ENCODE results near the gene PLSCR4. TPM values are rescaled to one million over a fixed set of nuclear protein-coding genes. Genes with fewer than 3 reads are reported as not detected.
A peak's percentile ranks its signal among the peaks of the same experiment; 100 is the strongest.

Gene PLSCR4
- total and polyA plus RNA-seq, 8 donors, result 39.7 to 71.1 (median 58.1) TPM

DNA sequence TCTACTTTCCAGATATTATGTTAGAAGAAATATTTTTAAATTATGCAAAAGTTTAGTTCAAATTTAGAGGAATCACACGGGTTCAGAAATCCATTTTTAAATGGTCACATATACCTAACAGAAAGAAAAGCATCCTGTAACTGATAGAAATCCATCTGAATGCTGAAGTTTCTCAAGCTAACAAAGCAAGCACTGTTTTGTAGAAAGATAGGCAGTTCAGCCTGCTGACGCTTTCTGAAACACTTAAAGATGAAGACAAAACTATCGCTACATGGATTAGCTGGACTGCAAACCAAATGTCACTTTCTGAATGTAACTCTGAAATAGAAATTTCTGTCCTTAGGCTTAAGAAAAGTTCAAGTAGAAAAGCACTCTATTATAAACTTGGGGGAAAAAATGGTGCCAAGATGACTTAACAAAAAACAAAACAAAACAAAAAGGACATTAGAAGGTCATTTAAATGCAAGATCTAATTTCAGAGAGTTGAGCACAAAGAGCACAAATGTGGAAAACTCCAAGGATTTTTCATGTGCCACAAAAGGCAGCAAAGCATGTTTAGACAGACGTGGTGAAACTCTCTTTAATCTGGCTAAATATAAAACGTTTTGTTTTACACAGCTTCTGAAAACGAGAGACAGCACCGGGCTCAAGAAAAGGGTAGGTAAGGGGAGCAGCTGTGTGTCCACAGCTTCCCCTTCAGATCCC lies 91.1 kb downstream of the PLSCR4 start:
- H3K9me3 ChIP-seq, result no peaks in the 10 kb centered on the region
- intact Hi-C loops (cut with DNase I), result no loop called here
- no peak for ATAC-seq

GRCh38 chr3:146159037-146159436 lies 91.9 kb downstream of the PLSCR4 start:
- peak overlapping the region in 1 of 2 donors; percentile 68 for H3K4me3 ChIP-seq
- no peaks in the 10 kb centered on the region for H3K9me3 ChIP-seq

More for the DNA sequence above, 91.1 kb downstream of the PLSCR4 start:
- no peak for TF ChIP-seq CTCF (IDR thresholded peaks at IDR 0.05)
- H3K36me3 ChIP-seq, result no peaks in the 10 kb centered on the region
- H3K4me1 ChIP-seq, result peaks cover 3 to 26% of the 10 kb centered on the region in 2 donors
- peak overlapping the region; percentile 91 to 96 for H3K27ac ChIP-seq
- peaks cover 0 to 40% of the 10 kb centered on the region in 2 donors for H3K27me3 ChIP-seq
- H3K4me3 ChIP-seq, result peak overlapping the region; percentile 68 to 81
- DNase-seq, result no peak

GRCh38 chr3:146157325-146158060 lies 93.4 kb downstream of the PLSCR4 start:
- no peak for TF ChIP-seq CTCF (IDR thresholded peaks at IDR 0.05)
- Histone ChIP-seq H3K9me3 (no peaks in the 10 kb centered on the region), H3K27ac (peak overlapping the region; percentile 63 to 69), H3K4me3 (no peak overlapping the region), H3K36me3 (no peaks in the 10 kb centered on the region), H3K4me1 (peaks cover 3 to 22% of the 10 kb centered on the region in 2 donors), H3K27me3 (peaks cover 0 to 33% of the 10 kb centered on the region in 2 donors)
- intact Hi-C loops (cut with DNase I), result no loop called here
- no peak for ATAC-seq
- no peak for DNase-seq

More at GRCh38 chr3:146159037-146159436, 91.9 kb downstream of the PLSCR4 start:
- no peak for TF ChIP-seq CTCF (IDR thresholded peaks at IDR 0.05)
- Histone ChIP-seq H3K4me1 (peaks cover 3 to 26% of the 10 kb centered on the region in 2 donors), H3K36me3 (no peaks in the 10 kb centered on the region), H3K27ac (peak overlapping the region; percentile 91 to 96), H3K27me3 (peaks cover 0 to 40% of the 10 kb centered on the region in 2 donors)
- DNase-seq (no peak), ATAC-seq (no peak)
- intact Hi-C loops (cut with DNase I), result no loop called here

GRCh38 chr3:146156666-146157314 lies 94.1 kb downstream of the PLSCR4 start:
- Histone ChIP-seq H3K27me3 (peaks cover 0 to 25% of the 10 kb centered on the region in 2 donors), H3K36me3 (no peaks in the 10 kb centered on the region), H3K4me1 (peaks cover 3 to 20% of the 10 kb centered on the region in 2 donors), H3K27ac (peak overlapping the region; percentile 63 to 69), H3K4me3 (no peak overlapping the region), H3K9me3 (no peaks in the 10 kb centered on the region)
- intact Hi-C loops (cut with DNase I), result no loop called here
- no peak for ATAC-seq
- no peak for DNase-seq
- no peak for TF ChIP-seq CTCF (IDR thresholded peaks at IDR 0.05)

DNA sequence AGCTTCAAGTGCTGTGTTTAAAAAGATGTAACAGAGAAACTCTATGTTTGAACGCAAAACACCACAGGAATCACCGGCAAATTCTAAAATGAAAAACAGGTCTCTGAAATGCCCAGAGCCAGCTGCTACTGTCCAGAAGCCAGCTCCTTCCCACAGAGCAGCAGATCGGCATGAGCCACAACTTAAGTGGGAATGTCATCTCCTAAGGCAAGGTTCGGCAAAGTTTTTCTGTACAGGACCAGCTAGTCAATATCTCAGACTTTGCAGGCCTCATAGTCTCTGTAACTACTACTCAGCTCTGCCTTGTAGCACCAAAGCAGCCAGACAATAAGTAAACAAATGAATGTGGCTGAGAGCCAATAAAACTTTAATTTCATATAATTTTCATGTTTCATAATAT lies 94.8 kb downstream of the PLSCR4 start:
- Histone ChIP-seq H3K9me3 (no peaks in the 10 kb centered on the region), H3K4me3 (no peak overlapping the region), H3K27me3 (peaks cover 0 to 19% of the 10 kb centered on the region in 2 donors), H3K4me1 (peaks cover 3 to 20% of the 10 kb centered on the region in 2 donors), H3K27ac (peak overlapping the region; percentile 63 to 69), H3K36me3 (no peaks in the 10 kb centered on the region)
- intact Hi-C loops (cut with DNase I), result no loop called here
- TF ChIP-seq CTCF (IDR thresholded peaks at IDR 0.05), result no peak
- DNase-seq (no peak), ATAC-seq (no peak)

Data from left lung (tissue), 10 donors.